ENCODE measurements around the gene BMERB1. TPM values are rescaled to one million over a fixed set of nuclear protein-coding genes. Genes with fewer than 3 reads are reported as not detected.

Gene BMERB1
- total and polyA plus RNA-seq, 5 donors from 2014 or later, result 2.2 to 4.2 (median 3.3) TPM

GRCh38 chr16:15535772-15536171, 101.4 kb downstream of the BMERB1 start:
- H3K27me3 ChIP-seq (ENCODE audit: control insufficient read depth, insufficient read depth, low read length), result no peaks in the 10 kb centered on the region
- Mint-ChIP-seq H3K9me3 (peaks cover 0 to 1% (median 0%) of the 10 kb centered on the region in 7 donors), H3K4me1 (no peaks in the 10 kb centered on the region), H3K36me3 (peaks cover 3% of the 10 kb centered on the region), H3K27me3 (no peaks in the 10 kb centered on the region), H3K4me3 (no peak overlapping the region), H3K27ac (peak overlapping the region in 1 of 3 donors; percentile 67)
- H3K4me3 ChIP-seq (ENCODE audit: low read depth, low read length), result no peak overlapping the region
- ATAC-seq (ENCODE audit: low read depth in 2 of 2) (no peak), DNase-seq (no peak)
- H3K9me3 ChIP-seq (ENCODE audit: control insufficient read depth in 2 of 2, low read length in 2 of 2), result no peaks in the 10 kb centered on the region
- no peak overlapping the region for H3K27ac ChIP-seq (ENCODE audit: insufficient read depth, low read length, poor library complexity, severe bottlenecking)
- no peaks in the 10 kb centered on the region for H3K36me3 ChIP-seq (ENCODE audit: control insufficient read depth, insufficient read depth, low read length)
- no peaks in the 10 kb centered on the region for H3K4me1 ChIP-seq (ENCODE audit: control insufficient read depth, insufficient read depth, low read length, poor library complexity, severe bottlenecking)

GRCh38 chr16:15536843-15537242, 102.5 kb downstream of the BMERB1 start:
- Histone ChIP-seq H3K9me3 (ENCODE audit: control insufficient read depth in 2 of 2, low read length in 2 of 2) (no peaks in the 10 kb centered on the region), H3K4me3 (ENCODE audit: low read depth, low read length) (no peak overlapping the region), H3K27ac (ENCODE audit: insufficient read depth, low read length, poor library complexity, severe bottlenecking) (no peak overlapping the region), H3K4me1 (ENCODE audit: control insufficient read depth, insufficient read depth, low read length, poor library complexity, severe bottlenecking) (no peaks in the 10 kb centered on the region), H3K27me3 (ENCODE audit: control insufficient read depth, insufficient read depth, low read length) (no peaks in the 10 kb centered on the region), H3K36me3 (ENCODE audit: control insufficient read depth, insufficient read depth, low read length) (no peaks in the 10 kb centered on the region)
- peaks cover 0 to 1% (median 0%) of the 10 kb centered on the region in 7 donors for H3K9me3 Mint-ChIP-seq
- no peak overlapping the region for H3K4me3 Mint-ChIP-seq
- no peaks in the 10 kb centered on the region for H3K4me1 Mint-ChIP-seq
- no peak for ATAC-seq (ENCODE audit: low read depth in 2 of 2)
- no peaks in the 10 kb centered on the region for H3K27me3 Mint-ChIP-seq
- peaks cover 3% of the 10 kb centered on the region for H3K36me3 Mint-ChIP-seq
- no peak for DNase-seq
- no peak overlapping the region for H3K27ac Mint-ChIP-seq

- H3K4me3 ChIP-seq (ENCODE audit: low read depth, low read length), result no peak overlapping the region
- H3K27ac Mint-ChIP-seq, result peak overlapping the region in 1 of 3 donors; percentile 17
- no peaks in the 10 kb centered on the region for H3K27me3 ChIP-seq (ENCODE audit: control insufficient read depth, insufficient read depth, low read length)
- H3K9me3 ChIP-seq (ENCODE audit: control insufficient read depth in 2 of 2, low read length in 2 of 2), result no peaks in the 10 kb centered on the region
- peaks cover 3% of the 10 kb centered on the region for H3K36me3 Mint-ChIP-seq
- peaks cover 0 to 2% (median 0%) of the 10 kb centered on the region in 7 donors for H3K9me3 Mint-ChIP-seq
- no peaks in the 10 kb centered on the region for H3K4me1 ChIP-seq (ENCODE audit: control insufficient read depth, insufficient read depth, low read length, poor library complexity, severe bottlenecking)
- H3K27me3 Mint-ChIP-seq, result no peaks in the 10 kb centered on the region
- no peak overlapping the region for H3K4me3 Mint-ChIP-seq
- DNase-seq, result no peak
- ATAC-seq (ENCODE audit: low read depth in 2 of 2), result no peak
- H3K4me1 Mint-ChIP-seq, result no peaks in the 10 kb centered on the region
- no peaks in the 10 kb centered on the region for H3K36me3 ChIP-seq (ENCODE audit: control insufficient read depth, insufficient read depth, low read length)
- no peak overlapping the region for H3K27ac ChIP-seq (ENCODE audit: insufficient read depth, low read length, poor library complexity, severe bottlenecking)
Measured at GRCh38 chr16:15538507-15538906, 104.1 kb downstream of the BMERB1 start.

- H3K4me3 Mint-ChIP-seq, result no peak overlapping the region
- Histone ChIP-seq H3K36me3 (ENCODE audit: control insufficient read depth, insufficient read depth, low read length) (no peaks in the 10 kb centered on the region), H3K9me3 (ENCODE audit: control insufficient read depth in 2 of 2, low read length in 2 of 2) (no peaks in the 10 kb centered on the region), H3K27ac (ENCODE audit: insufficient read depth, low read length, poor library complexity, severe bottlenecking) (no peak overlapping the region), H3K27me3 (ENCODE audit: control insufficient read depth, insufficient read depth, low read length) (no peaks in the 10 kb centered on the region), H3K4me3 (ENCODE audit: low read depth, low read length) (no peak overlapping the region), H3K4me1 (ENCODE audit: control insufficient read depth, insufficient read depth, low read length, poor library complexity, severe bottlenecking) (no peaks in the 10 kb centered on the region)
- peaks cover 3% of the 10 kb centered on the region for H3K36me3 Mint-ChIP-seq
- H3K27ac Mint-ChIP-seq, result no peak overlapping the region
- ATAC-seq (ENCODE audit: low read depth in 2 of 2) (no peak), DNase-seq (no peak)
- no peaks in the 10 kb centered on the region for H3K4me1 Mint-ChIP-seq
- no peaks in the 10 kb centered on the region for H3K27me3 Mint-ChIP-seq
- H3K9me3 Mint-ChIP-seq, result peaks cover 0 to 2% (median 0%) of the 10 kb centered on the region in 7 donors
Measured at GRCh38 chr16:15539197-15539596, 104.8 kb downstream of the BMERB1 start.

- Histone ChIP-seq H3K4me1 (ENCODE audit: control insufficient read depth, insufficient read depth, low read length, poor library complexity, severe bottlenecking) (no peaks in the 10 kb centered on the region), H3K9me3 (ENCODE audit: control insufficient read depth in 2 of 2, low read length in 2 of 2) (no peaks in the 10 kb centered on the region), H3K4me3 (ENCODE audit: low read depth, low read length) (no peak overlapping the region), H3K27ac (ENCODE audit: insufficient read depth, low read length, poor library complexity, severe bottlenecking) (no peak overlapping the region), H3K36me3 (ENCODE audit: control insufficient read depth, insufficient read depth, low read length) (no peaks in the 10 kb centered on the region), H3K27me3 (ENCODE audit: control insufficient read depth, insufficient read depth, low read length) (no peaks in the 10 kb centered on the region)
- Mint-ChIP-seq H3K4me3 (no peak overlapping the region), H3K4me1 (no peaks in the 10 kb centered on the region), H3K27me3 (no peaks in the 10 kb centered on the region), H3K9me3 (peaks cover 0 to 2% (median 0%) of the 10 kb centered on the region in 7 donors), H3K36me3 (no peaks in the 10 kb centered on the region), H3K27ac (no peak overlapping the region)
- ATAC-seq (ENCODE audit: low read depth in 2 of 2) (no peak), DNase-seq (no peak)
Measured at GRCh38 chr16:15542261-15542660, 107.9 kb downstream of the BMERB1 start.

- Histone ChIP-seq H3K36me3 (ENCODE audit: control insufficient read depth, insufficient read depth, low read length) (no peaks in the 10 kb centered on the region), H3K27ac (ENCODE audit: insufficient read depth, low read length, poor library complexity, severe bottlenecking) (no peak overlapping the region), H3K4me1 (ENCODE audit: control insufficient read depth, insufficient read depth, low read length, poor library complexity, severe bottlenecking) (no peaks in the 10 kb centered on the region), H3K27me3 (ENCODE audit: control insufficient read depth, insufficient read depth, low read length) (no peaks in the 10 kb centered on the region), H3K9me3 (ENCODE audit: control insufficient read depth in 2 of 2, low read length in 2 of 2) (no peaks in the 10 kb centered on the region), H3K4me3 (ENCODE audit: low read depth, low read length) (no peak overlapping the region)
- no peak for DNase-seq
- Mint-ChIP-seq H3K27ac (no peak overlapping the region), H3K27me3 (no peaks in the 10 kb centered on the region), H3K36me3 (no peaks in the 10 kb centered on the region), H3K4me3 (no peak overlapping the region), H3K9me3 (peaks cover 0 to 2% (median 0%) of the 10 kb centered on the region in 7 donors), H3K4me1 (no peaks in the 10 kb centered on the region)
- ATAC-seq (ENCODE audit: low read depth in 2 of 2), result no peak
Measured at GRCh38 chr16:15542734-15543347, 108.5 kb downstream of the BMERB1 start.

- Mint-ChIP-seq H3K36me3 (no peaks in the 10 kb centered on the region), H3K27ac (no peak overlapping the region), H3K4me1 (no peaks in the 10 kb centered on the region), H3K4me3 (no peak overlapping the region), H3K9me3 (peaks cover 0 to 2% (median 0%) of the 10 kb centered on the region in 7 donors), H3K27me3 (no peaks in the 10 kb centered on the region)
- Histone ChIP-seq H3K4me3 (ENCODE audit: low read depth, low read length) (no peak overlapping the region), H3K9me3 (ENCODE audit: control insufficient read depth in 2 of 2, low read length in 2 of 2) (no peaks in the 10 kb centered on the region), H3K27me3 (ENCODE audit: control insufficient read depth, insufficient read depth, low read length) (no peaks in the 10 kb centered on the region), H3K36me3 (ENCODE audit: control insufficient read depth, insufficient read depth, low read length) (no peaks in the 10 kb centered on the region), H3K4me1 (ENCODE audit: control insufficient read depth, insufficient read depth, low read length, poor library complexity, severe bottlenecking) (no peaks in the 10 kb centered on the region), H3K27ac (ENCODE audit: insufficient read depth, low read length, poor library complexity, severe bottlenecking) (no peak overlapping the region)
- DNase-seq, result no peak
- ATAC-seq (ENCODE audit: low read depth in 2 of 2), result no peak
Measured at GRCh38 chr16:15544405-15544804, 110.0 kb downstream of the BMERB1 start.

GRCh38 chr16:15545544-15545943, 111.2 kb downstream of the BMERB1 start:
- Mint-ChIP-seq H3K9me3 (peaks cover 0 to 2% (median 0%) of the 10 kb centered on the region in 7 donors), H3K27me3 (no peaks in the 10 kb centered on the region), H3K36me3 (no peaks in the 10 kb centered on the region), H3K4me3 (no peak overlapping the region), H3K4me1 (no peaks in the 10 kb centered on the region), H3K27ac (no peak overlapping the region)
- no peaks in the 10 kb centered on the region for H3K4me1 ChIP-seq (ENCODE audit: control insufficient read depth, insufficient read depth, low read length, poor library complexity, severe bottlenecking)
- ATAC-seq (ENCODE audit: low read depth in 2 of 2), result no peak
- no peaks in the 10 kb centered on the region for H3K27me3 ChIP-seq (ENCODE audit: control insufficient read depth, insufficient read depth, low read length)
- no peaks in the 10 kb centered on the region for H3K36me3 ChIP-seq (ENCODE audit: control insufficient read depth, insufficient read depth, low read length)
- H3K27ac ChIP-seq (ENCODE audit: insufficient read depth, low read length, poor library complexity, severe bottlenecking), result no peak overlapping the region
- no peaks in the 10 kb centered on the region for H3K9me3 ChIP-seq (ENCODE audit: control insufficient read depth in 2 of 2, low read length in 2 of 2)
- no peak for DNase-seq
- no peak overlapping the region for H3K4me3 ChIP-seq (ENCODE audit: low read depth, low read length)

Data from CD4-positive, CD25-positive, alpha-beta regulatory T cell (primary cell).